Spleen (tissue), 7 donors: ENCODE measurements around the gene KCTD3.

Source experiments
- CTCF ChIP-seq, 11 experiments: fragments of 200-600 bp in 7 of 11; fragments of 450-650 bp in 4 of 11; sonication (generic) in 4 of 11; IDR thresholded peaks in 8 of 11; conservative IDR thresholded peaks in 3 of 11; 1 replicate in 7 of 11; 2 replicates in 4 of 11; pipeline versions ENCODE4 v1.4.0 to v1.8.0; 2016 to 2021; ENCODE audit warnings: antibody characterized with exemption in 11 of 11, inconsistent platforms in 4 of 11, mild to moderate bottlenecking in 1 of 11
- POLR2A ChIP-seq, 3 donors: fragments of 450-650 bp; IDR thresholded peaks; one replicate each; pipeline ENCODE4 v1.5.1; 2017; ENCODE audit warnings: antibody characterized with exemption in 3 of 3, mild to moderate bottlenecking in 1 of 3
- POLR2AphosphoS5 ChIP-seq, 3 donors: sonication (generic); formaldehyde crosslinking; IDR thresholded peaks; one replicate each; pipeline ENCODE4 v1.5.1; 2017; ENCODE audit warnings: antibody characterized with exemption in 3 of 3
- donor health status: DM: no; HTN: no; CAD: no; lungs with moderate emphysema.
- donor health status: DM: no; HTN: no; CAD: no.
- donor health status: DM: no; HTN: no; CAD: no.

GRCh38 chr1:215660259-215660658, 93.2 kb downstream of the KCTD3 start:
- TF ChIP-seq POLR2A (IDR thresholded peaks at IDR 0.05): no peak
- no peak for TF ChIP-seq CTCF (IDR thresholded peaks at IDR 0.05 in 8 of 11, conservative IDR thresholded peaks at IDR 0.05 in 3 of 11)
- no peak for TF ChIP-seq POLR2AphosphoS5 (IDR thresholded peaks at IDR 0.05)
